Lung microvascular endothelial cell (primary cell): Measurements from ENCODE around the gene DCAF10. TPM values are rescaled to one million over a fixed set of nuclear protein-coding genes. Genes with fewer than 3 reads are reported as not detected.
"Not testable (repeated sequence)": the region's sequence is repeated elsewhere in the genome, so short reads cannot be mapped to it uniquely, and the experiment has no call there.

Experiments used
- DNase-seq, 2 donors: peaks; one replicate each; pipeline versions ENCODE4 v3.0.0 to v3.0.0-alpha.2; 2010; ENCODE audit warnings: low read depth in 2 of 2
- total RNA-seq: library from RNA; depleted of rRNA; stranded (reverse); fragments of >200 nt; gene quantifications from 2 replicates; pipeline ENCODE4 v1.2.1, GENCODE V29; 2014

DCAF10 gene
- total RNA-seq, 1 donor from 2014 or later: 12.1 TPM

DNA sequence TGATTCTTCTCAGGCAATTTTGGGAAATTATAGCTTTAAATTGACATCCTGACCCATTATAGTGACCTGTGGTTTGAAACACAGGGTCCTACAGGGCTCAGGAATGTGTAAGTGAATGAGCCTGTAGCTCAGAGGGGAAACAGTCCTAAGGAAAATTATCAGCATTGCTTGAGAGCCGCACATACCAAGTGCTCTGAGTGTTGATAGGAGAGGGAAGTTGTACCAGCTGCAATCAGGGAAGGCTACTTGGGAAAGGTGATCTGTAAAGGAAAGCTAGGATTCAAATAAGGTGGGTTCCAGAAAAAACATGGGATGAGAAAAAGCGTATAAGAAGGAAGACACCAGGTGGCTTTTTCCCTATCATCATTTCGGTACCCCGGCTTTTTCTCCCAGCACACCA, 107.7 kb downstream of the DCAF10 start:
- DNase-seq: no peak

DNA sequence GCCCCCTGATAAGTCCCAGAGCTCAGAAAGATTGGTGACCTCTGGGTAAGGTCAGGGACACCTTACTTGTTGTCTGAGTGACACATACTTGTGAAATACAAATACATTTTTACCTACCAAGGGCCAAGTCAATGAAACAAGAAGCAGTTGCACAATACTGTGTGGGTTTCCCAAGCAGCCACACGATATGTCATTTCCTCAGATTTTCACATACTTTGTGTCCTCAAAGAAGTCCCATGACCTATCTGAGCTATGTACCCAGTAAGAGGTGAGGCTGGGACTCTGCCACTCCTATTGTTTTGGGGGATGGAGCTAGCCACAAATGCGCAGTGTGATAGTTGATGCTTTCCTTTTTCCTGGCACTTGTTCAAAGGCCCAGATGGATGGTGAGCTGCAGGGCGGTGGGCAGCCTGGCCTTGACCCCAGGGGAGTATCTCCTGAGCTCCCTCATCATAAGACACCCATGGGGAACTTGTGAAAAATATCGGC, 108.1 kb downstream of the DCAF10 start:
- DNase-seq: no peak

GRCh38 chr9:37909326-37909725, 108.7 kb downstream of the DCAF10 start:
- DNase-seq: no peak

DNA sequence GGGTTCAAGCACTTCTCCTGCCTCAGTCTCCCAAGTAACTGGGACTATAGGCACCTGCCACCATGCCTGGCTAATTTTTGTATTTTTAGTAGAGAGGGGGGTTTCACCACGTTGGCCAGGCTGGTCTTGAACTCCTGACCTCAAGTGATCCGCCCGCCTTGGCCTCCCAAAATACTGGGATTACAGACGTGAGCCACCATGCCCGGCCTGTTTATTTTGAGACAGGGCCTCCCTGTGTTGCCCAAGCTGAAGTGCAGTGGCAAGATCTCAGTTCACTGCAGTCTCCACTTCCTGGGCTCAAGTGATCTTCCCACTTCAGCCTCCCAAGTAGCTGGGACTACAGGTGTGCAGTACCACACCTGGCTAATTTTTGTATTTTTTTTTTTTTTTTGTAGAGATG, 109.2 kb downstream of the DCAF10 start:
- not testable (repeated sequence) for DNase-seq

DNA sequence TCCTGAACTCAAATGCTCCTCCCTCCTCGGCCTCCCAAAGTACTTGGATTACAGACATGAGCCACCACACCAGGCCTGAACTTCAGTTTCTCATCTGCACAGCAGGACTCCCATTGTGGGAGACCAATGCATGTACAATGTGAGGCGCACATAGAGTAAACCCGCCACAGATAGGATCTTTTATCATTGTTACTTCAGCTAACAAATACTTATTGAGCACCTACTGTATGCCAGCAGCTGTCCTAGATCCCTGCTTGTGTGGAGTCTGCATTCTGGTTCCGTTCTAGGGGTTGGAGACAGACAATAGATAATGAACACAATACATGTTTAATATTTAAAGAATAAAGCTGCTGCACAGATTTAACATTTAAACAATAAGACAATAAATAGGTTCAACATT, 109.7 kb downstream of the DCAF10 start:
- no peak for DNase-seq

GRCh38 chr9:37911271-37911681, 110.7 kb downstream of the DCAF10 start:
- no peak for DNase-seq

DNA sequence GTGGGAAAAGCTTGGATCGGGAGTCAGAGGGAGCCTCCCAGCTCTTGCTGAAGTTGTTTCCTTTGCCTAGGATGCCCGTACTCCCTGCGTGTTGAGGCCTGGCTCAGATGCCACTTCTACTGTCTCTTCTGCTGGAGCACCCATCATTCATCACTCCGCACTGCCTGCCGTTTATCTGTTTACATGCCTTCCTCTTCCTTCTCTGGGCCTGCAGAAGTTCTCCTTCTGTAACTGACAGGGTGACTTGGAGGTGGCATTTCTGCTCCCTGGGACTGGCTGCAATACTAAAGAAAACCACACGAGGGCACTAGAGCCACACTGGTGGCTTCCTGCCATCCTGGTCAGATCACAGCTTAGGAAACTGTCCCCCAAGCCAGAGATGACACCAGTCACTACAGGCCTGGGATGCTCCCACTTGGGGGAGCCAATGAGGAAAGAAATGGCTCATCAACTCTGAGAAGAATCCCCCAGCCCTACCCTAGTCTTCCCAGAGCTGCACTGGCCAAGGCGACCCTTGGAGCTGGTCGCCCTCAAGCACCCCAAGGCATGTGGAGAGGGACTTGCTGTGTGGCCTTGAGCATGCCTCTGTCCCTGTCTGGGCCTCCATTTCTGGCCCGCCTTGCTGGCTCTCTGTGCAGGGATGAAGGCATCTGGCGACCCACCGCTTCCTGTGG, 113.0 kb downstream of the DCAF10 start:
- DNase-seq: peak; percentile 79 to 85

GRCh38 chr9:37914154-37914551, 113.6 kb downstream of the DCAF10 start:
- DNase-seq: no peak

DNA sequence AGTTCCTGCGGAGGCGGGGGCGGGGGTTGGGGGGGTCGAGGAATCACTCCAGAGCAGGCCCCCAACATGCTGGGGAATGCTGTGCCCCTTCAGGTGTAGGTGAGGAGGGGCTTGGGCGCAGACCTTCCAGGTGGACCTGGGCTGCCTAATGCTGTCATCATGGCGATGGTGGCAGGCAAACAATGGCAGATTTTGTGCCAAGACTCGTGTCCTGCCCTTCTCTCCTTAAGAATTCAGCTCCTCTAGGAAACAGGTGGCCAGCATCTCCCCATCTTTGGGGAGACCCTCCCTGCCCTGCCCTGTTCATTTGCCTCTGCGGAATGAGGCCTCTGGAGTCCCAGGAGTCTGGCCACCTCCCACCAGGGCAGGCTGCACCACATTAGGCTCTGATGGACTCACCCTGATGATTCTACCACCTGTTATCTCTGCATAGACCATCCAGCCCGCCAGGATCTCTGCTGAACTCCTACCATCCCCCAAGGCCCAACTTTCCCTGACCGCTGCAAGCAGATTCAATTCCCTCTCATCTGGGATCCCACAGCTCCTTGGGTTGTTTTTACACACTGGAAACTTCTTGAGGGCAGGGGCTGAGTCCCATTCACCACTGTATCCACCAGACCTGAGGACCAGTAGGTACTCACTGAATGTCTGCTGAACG, 114.2 kb downstream of the DCAF10 start:
- DNase-seq: no peak

DNA sequence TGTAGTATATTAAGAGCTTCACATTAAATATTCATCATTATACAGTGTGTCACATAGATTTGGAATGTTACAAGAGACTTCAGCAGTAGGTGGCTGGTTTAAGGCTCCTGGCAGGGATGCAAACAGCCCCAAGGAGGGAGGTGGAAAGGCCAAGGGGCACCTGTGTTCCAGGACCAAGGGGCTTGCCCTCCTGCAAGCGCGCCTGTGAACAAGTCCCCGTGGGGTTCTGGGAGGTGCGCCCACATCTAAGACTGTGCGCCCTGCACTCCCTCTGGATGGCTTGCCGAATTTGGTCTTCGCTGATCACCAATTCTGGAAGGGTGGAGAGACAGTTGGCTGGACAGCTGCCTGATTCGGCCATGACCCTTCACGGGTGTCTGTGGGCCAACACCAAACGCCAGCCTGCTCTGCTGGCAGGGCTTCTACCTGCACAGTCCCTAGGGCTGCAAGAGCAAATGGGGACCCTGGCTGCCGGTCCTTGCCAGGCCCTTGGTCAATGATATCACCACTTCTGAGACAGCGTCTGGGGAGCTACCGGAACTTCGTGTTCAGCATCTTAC, 115.4 kb downstream of the DCAF10 start:
- DNase-seq: peak in 1 of 2 donors; percentile 50

DNA sequence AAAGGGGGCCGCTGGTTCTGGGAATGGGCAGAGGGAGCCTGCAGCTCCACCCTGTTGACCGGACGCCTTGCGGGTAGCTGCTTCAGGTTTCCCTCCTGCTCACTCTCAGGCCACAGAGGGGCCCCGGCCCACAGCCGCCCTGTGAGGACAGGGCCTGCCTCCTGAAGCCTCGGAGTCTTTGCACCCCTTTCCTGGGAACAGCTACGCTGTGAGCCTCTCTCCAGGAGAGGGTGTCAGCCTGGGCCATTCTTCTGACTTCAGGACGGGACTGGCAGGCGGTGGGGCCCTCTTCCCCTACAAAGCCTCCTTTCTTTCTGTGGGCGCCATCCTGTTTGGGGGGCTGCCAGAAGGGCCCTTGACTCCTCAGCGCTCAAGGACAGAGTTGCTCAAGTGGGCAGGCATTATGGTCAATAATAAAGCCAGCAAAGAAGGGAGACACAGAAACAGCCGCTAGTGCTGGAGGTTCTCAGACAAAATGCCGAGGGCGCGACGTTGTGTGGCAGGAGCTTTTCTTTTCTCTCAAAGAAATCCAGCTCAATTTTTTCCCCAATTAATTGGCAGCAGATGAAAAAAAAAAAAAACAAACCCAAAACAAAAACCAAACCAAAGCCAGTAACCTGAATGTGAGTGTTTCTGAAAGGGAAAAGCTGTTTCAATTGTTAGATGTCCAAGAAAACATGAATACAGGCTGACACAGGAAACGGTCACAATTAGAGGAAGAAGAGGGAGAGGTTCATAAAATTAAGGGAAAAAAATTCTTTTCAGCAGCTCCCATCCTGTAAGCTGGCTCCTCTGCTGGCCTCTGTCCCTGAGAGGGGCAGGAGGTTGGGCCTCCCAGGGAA, 116.1 kb downstream of the DCAF10 start:
- peak; percentile 75 to 80 for DNase-seq

Other genes with a start within 250 kb of the DCAF10 start
- 9.8 and 13.3 TPM in 2 replicates for gene FBXO10, start 224.4 kb upstream of the DCAF10 start, total RNA-seq
- gene TOMM5, start 208.2 kb upstream of the DCAF10 start, total RNA-seq: 118 and 122 TPM in 2 replicates
- gene FRMPD1, start 149.8 kb upstream of the DCAF10 start, total RNA-seq: not detected in 2 replicates
- 1.3 and 2.2 TPM in 2 replicates for gene TRMT10B, start 47.0 kb upstream of the DCAF10 start, total RNA-seq
- 19.6 and 28.6 TPM in 2 replicates for gene EXOSC3, start 15.7 kb upstream of the DCAF10 start, total RNA-seq
- gene SLC25A51, start 103.3 kb downstream of the DCAF10 start, total RNA-seq: 50.8 and 63.9 TPM in 2 replicates